Bone marrow (tissue), 2 donors: Measurements from ENCODE around the gene ARL2.
"Not testable (repeated sequence)": the region's sequence is repeated elsewhere in the genome, so short reads cannot be mapped to it uniquely, and the experiment has no call there.

Source experiments
- DNase-seq, 2 donors: peaks; one replicate each; lab custom pipeline; 2025; lab: John Stamatoyannopoulos, UW

The ARL2 gene

DNA sequence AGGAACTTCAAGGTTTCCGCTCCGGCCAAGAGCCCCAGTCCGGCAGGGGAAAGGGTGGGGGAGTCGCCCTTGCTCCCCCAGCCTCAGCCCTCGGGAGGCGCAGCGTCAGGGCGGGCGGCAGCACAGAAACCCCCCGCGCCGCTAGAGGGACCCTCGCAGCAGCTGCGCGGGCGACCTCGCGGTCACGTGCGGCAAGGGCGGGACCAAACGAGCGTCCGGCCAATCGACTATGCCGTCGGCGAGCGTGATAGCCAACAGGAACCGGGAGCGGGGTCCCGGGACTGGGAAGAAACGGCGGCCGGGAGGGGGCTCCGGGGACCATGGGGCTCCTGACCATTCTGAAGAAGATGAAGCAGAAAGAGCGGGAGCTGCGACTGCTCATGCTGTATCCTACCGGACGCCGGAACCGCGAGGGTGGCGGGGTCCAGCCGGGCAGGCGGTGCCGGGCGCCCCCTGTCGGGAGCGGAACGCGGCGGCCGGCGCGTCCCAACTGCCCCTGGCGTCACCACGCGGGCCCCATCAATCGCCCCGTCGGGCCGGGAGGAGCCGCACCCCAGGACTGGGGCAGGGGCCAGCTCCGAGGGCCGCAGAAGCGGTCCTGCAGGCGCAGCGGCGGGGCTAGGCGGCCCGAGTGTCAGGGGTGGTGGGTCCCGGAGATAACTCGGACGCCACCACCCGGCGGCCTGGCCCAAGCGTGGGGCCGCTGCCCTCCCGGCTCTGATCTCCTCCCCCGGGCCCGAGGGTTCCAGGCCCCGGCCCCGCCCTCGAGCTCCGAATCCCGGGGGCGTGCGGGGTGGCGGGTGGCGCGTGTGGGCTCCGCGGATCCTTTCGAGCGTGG lies at the start of gene ARL2:
Gene ARL2 (plus strand): TSS at position 273 of the 838 bp plus-strand sequence. CDS start 48 bp downstream, at position 321.
- peak; percentile 77 to 90 for DNase-seq

DNA sequence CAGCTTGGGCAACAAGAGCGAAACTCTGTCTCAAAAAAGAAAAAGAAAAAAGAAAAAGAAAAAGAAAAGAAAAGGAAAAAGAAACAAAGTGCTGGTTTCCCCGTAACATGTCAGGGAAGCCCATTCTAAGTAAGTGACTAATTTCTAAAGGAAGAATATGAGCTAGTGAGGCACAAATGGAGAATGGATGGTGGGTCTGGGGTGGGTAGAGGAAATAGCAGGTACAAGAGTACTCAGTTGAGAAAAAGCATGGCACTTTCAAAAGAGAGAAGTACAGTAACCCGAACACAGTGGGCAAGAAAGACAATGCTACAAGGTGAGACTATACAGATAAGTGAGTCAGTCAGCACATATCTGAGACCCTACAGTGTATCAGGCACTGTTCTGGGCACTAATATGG lies 46.6 kb upstream of the ARL2 start:
- DNase-seq, result no peak

DNA sequence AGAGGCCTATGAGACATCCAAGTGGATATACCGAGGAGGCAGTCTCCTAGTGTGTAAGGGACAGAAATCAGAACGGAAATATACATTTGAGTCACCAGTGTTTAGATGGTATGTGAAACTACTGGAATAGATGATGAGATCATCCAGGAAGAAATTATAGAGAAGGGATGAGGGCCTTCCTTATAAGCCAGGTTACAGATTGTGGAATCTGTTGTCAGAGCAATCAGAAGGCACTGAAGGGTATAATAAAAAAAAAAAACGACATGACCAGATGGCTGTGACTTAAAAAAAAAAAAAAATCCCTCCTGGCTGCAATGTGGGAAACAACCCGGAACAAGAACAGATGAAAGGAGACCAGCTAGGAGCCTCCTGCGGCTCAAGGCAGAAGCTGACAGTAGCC lies 44.8 kb upstream of the ARL2 start:
- no peak for DNase-seq

DNA sequence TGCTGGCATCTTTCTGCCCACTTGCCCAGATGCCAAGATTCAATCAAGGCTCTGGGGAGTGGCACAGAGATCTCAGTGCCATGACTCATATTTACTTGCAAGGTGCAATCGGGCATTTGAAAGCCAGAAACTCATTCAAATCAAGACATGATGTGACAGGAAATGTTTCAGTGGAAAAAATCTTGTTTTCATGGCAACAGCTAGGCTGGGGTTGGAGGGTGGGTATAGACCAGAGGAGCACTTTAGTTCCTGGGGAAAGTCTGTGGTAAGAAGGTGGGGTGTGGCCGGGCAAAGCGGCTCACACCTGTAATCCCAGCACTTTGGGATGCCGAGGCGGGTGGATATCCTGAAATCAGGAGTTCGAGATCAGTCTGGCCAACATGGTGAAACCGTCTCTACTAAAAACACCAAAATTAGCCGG lies 43.2 kb upstream of the ARL2 start:
- no peak for DNase-seq

DNA sequence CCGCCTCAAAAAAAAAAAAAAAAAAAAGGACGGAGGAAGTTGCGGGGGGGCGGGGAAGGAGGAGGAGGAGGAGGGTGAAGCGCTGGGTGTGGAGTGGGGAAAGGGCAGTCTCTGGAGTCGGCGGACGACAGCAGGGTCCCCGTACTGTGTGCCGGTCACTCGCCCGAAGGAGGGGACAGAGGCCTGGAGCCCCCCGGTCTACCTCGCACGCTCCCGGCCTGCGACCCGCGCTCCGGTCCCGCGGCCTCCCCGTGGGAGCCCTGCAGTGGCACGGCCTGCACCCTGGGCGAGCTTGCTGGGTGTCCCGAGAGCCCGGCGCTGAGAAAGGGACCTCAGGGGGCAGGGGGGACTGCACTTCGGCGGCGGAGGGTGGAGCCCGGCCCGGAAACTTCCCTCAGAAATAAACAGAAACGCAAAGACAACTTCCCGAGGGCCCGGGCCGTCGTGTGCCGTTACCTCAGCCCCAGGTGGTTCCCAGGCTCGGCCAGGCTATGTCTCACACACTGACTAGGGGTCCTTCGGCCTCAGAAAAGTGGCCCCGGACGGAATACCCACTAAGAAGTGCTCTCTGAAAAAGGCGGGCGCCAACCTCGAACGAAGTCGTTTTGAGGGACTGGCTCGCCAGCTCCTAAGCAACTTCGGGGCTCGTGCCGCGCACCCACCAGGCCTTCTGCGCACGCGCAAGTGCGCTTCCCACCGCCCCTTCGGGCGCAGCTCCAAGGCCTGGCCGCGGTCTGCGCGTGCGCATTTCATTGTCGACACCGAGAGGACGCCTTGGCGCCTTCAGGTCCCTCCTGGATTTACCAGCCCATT lies 42.3 kb upstream of the ARL2 start, which contains the start of gene MAJIN:
Gene MAJIN (minus strand): TSS at position 688 of the 813 bp plus-strand sequence. CDS start 12,703 bp downstream, outside the sequence.
- no peak for DNase-seq

DNA sequence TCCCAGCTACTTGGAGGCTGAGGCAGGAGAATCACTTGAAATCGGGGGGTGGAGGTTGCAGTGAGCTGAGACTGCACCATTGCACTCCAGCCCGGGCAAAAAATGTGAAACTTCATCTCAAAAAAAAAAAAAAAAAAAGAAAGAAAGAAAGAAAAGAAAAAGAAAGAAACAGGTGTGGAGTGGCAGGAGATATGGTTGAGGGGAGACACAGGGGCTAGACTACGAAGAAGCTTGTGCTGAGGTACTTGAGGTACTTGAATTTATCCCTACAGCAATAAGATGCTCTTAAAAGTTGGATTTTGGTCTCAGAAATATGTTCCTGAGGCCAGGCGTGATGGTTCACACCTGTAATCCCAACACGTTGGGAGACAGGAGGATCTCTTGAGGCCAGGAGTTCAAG lies 39.8 kb upstream of the ARL2 start:
- no peak for DNase-seq

DNA sequence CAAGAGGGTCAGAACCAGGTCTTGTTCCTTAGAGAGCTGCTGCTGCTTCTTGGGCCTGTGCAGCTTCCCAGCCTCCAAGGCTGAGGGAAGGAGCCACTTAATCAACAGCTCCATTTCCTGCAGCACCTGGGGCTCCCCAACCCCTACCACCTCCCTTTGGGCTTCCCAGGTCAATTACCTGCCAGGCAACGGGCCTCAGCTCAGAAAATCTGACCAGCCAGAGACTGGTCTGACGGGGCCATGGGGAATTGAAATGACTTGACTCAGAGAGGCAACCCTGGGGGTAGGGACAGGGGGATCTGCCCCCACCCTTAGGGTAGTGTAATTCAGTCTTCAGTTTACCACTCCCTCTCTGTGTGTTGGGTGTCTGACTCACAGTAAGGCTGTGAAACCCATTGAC lies 37.3 kb upstream of the ARL2 start:
- no peak for DNase-seq

DNA sequence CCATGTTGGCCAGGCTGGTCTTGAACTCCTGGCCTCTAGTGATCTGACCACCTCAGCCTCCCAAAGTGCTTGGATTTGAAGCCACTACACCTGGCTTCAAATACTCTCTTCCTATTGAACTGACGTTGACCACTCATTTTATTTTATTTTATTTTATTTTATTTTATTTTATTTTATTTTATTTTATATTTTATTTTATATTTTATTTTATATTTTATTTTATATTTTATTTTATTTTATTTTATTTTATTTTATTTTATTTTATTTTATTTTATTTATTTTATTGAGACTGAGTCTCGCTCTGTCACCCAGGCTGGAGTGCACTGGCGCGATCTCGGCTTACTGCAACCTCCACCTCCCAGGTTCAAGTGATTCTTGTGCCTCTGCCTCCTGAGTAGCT lies 30.6 kb upstream of the ARL2 start:
- DNase-seq, result not testable (repeated sequence)

DNA sequence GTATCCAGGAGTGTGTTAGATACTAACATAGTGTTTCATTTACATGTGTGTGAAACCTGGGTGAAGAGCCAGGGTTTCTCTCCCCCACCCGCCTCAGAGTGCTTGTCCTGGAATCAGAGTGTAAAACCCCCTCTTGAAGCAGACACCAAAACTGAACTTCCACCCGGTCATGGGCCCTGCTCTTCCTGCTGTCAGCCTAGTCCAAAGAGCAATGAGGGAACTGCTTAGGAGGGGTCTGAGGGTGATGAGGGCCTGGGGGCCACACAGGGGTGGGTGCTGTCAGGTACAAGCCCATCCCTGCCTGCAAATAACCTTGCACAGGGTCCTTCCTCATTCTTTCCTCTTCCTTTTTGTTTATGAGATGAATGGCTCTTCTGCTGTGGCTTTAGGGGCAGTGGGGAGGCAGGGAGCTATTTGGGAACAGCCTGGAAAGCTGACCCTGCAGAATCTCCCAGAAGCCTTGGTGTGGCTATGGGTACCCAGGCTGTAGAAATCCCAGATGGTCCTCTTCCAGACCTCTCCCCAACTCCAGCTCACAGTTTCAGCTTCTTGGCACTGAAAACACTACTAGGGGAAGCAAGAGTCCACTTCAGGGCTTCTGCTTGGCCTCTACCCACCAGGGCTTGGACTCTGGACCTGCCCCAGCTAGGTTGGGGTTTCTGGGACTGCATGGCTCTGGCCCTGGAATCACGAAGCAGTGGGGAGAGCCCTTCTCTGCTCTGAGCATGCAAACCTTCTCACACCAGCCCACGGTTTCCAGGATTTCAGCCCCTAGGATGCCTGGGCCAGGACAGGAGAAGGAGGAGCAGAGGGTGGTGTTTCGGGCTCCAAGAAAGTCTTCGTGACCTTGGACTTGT lies 25.7 kb upstream of the ARL2 start:
- no peak for DNase-seq

DNA sequence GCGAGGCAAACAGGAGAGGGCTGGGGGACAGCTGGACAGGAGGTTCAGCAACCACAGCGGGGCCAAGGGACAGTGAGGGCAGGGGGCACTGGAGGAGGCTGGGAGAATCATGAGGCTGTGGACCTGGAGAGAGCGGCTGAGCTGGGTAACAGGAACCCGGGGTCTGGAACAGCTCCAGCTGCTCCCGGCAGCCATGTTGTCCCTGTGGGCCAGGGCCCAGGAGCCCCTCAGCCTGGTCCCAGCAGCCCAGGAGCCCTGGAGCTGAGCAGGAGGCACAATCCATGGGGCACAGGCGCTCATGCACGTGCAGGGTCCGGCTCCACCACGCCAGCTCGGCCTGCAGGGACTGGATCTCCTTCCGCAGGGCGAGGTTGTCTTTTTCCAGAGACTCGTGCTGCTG lies 24.5 kb upstream of the ARL2 start:
- no peak for DNase-seq

DNA sequence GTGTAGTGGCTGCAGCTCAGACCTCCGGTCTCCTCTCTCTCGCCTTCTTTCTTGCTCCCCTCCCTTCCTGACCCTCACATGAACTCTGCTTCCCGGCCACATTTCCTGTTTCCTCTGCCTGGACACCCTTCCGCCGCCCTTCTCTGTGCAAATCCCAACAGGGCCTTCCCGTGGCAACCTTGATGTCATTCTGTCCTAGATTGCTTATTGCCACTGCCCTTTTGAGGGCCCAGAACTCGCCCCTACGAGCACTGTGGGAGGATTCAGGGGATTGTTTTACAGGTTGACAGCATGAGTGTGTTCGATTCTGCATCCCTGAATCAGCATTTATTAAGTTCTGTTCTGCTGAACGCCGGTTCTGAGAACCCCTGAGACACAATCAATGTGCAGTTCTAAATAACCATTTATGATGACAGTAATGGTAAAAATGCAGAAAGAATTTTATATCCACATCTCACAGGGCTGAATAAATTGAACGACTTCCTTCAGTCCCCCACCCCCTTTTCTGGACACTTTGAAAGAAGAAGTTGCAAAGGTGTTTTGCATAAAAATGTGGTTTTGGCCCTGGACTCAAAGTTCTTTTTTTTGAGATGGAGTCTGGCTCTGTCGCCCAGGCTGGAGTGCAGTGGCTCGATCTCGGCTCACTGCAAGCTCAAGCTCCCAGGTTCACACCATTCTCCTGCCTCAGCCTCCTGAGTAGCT lies 23.6 kb upstream of the ARL2 start:
- DNase-seq, result no peak

DNA sequence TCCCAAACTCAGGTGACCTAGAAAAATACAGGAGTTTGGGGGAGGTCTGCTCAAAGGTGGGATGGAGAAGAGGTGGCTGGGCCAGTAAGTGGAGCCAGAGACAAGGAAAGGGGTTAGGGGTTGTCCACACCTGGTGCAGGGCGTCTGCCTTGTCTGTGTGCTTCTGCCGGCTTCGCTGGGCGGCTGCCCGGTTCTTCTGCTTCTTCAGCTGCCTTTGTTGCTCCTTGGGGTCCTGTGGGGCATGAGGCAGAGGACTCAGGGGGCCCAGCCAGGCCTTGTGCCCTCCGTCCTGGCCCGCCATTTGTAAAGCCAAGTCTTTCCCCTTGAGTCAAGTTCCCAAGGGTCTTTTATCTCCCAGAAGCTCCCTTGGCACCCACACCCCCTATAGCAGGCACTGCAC lies 19.6 kb upstream of the ARL2 start:
- DNase-seq, result no peak

DNA sequence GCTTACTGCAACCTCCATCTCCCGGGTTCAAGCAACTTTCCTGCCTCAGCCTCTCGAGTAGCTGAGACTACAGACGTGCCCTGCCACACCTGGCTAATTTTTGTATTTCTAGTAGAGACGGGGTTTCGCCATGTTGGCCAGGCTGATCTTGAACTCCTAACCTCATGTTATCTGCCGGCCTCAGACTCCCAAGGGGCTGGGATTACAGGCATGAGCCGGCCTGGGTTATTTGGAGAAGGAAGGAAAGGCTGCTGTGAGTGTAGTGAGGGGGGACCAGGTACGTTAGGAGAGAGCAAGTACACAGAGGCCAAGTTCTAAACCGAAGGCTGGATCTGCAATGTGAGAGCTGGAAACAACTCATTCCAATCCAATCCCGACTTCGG lies 17.6 kb upstream of the ARL2 start:
- no peak for DNase-seq

DNA sequence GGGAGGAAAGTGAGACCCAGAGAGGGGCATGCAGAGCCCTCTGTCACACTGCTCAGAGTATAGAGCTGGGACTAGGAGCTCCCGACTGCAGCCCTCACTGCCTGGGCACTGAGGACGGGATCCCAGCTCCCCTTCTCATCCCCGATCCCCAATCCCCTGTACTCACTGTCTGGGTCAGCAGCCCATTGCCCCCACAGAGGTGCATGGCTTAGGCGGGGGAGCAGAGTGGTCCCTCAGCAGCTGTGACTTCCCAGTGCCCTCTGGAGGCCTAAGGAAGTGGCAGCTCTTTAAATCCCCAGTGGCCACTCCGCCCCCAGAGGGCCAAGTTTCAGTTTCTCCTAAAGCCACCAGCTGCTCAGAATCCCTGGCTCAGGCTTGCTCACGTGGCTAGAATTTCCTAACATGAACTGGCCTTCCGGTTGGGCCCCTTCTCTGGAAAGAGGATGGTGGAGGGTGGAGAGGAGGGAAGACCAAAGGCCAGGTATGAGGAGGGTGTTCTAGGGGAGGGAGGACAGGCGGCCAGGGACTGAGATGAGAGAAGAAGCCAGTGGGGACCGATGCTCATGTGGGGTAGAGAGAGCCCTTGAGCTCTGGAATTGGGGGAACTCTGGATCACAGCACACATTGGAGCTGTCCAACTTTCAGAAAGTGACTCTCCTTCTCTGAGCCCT lies 17.1 kb upstream of the ARL2 start, which contains the start of gene BATF2:
Gene BATF2 (minus strand): TSS at position 262 of the 671 bp plus-strand sequence. CDS start 57 bp downstream, at position 205.
- peak; percentile 17 to 29 for DNase-seq

DNA sequence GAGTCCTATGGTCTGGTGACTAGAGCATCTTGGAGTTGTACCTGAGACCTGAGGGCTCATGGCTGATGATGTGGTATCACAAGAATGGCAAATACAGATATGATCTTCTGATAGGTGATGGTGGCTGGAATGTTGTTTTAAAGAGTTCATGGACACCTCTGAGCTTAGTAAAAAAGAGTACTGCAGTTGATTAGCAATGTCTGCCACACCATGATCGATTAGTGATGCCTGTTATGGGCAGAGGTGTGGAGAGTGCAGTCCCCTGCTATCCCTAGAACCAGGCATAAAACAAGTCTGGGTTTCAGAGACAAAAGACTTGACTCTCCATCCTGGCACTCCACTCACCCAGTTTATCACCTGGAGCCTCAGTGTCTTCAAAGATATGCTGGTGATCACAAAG lies 15.8 kb upstream of the ARL2 start:
- no peak for DNase-seq

DNA sequence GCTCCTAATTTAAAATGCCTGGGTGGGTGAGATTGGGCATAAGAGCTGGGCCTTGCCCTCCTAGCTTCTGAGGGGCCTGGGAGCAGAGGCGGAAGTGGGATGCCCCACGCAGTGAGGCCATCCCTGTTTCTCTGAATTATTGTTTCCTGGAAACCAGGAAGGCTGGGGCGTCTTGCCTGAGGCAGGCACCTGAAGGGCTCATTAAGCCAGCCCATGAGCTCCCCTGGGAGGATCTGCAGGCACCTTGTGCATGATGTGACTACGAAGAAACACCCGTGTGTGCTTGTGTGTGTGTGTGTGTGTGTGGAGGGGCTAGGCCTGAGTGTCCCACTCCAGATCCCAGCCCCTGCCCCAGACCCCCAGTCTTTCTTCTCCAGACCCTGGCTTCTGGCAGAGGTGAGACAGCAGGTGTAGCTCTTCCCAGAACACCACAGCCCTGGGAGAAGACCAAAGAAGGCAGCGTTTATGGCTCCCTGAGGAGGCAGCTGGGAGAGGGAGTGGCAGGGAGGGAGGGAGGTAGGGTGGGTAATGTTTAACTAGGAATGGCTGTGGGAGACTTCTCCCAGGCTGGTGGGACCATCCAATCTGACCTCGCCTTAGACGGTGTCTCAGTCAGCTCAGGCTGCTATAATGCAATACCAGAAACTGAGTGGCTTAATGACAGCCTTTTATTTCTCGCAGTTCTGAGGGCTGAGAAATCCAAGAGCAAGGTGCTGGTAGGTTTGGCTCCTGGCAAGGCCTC lies 15.1 kb upstream of the ARL2 start:
- DNase-seq, result no peak

DNA sequence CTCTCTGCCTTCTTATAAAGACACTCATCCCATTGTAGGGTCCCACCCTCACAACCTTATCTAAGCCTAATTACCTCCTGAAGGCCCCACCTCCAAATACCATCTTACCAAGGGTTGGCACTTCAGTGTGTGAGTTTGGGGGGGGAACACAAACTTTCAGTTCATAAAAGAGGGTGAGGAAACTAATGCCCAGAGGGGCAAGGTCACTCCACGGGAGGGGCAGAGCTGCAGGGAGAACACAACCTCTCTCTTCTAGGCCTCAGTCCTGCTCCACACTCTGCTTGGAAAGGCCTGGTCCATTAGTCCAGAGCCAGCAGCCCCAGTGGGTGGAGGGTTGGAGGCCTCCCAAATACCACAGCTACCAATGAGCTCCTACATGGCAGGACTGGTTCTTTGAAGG lies 14.5 kb upstream of the ARL2 start:
- DNase-seq, result no peak

DNA sequence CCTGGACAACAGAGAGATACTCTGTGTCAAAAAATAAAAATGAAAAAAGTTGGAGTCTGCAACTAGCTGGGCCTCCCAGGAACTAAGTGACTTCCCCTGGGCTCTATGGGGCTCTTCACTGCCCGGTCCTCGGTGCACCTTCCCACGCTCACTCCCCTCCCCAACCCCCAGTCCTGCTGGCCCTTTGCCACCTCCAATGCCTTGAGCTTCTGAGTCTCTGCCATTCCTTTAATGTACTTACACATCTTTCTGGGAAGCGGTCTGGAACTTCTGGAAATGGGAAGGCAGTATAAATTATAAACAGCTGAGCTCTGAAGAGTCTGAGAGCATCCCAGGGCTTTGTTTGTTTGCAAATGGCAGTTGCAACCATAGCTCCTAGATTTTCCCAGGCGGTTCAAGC lies 11.3 kb upstream of the ARL2 start:
- no peak for DNase-seq

DNA sequence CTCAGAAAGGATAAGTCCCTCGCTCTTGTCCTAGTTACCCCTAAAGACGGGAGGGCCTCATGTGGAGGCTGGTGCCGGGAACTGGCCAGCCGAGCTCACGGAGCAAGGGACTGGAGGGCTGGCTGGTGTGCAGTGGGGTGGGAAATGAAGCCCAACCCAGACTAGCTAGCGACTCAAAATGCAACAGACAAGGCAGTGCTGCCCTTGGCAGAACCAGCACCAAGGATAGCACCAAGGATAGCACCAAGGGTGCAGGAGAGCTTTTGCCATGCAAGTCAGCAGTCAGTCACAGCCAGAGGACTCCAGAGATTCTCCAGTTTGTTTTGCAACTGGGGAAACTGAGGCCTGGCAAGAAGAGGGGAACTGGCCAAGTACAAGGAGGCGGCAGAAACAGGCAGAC lies 10.7 kb upstream of the ARL2 start:
- no peak for DNase-seq

DNA sequence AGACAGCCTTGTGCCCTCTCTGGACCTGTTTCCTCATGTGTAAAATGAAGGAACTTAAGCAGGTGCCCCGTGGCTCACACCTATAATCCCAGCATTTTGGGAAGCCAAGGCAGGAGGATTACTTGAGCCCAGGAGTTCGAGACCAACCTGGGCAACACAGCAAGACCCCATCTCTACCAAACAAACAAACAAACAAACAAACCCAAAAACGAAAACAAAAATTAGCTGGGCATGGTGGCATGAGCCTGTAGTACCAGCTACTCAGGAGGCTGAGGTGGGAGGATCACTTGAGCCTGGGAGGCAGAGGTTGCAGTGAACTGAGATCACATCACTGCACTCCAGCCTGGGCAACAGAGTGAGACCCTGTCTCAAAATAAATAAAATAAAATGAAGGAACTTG lies 10.0 kb upstream of the ARL2 start:
- not testable (repeated sequence) for DNase-seq
